Ishikawa (cell line): ENCODE measurements around the gene USP49.

Source experiments
- CEBPB ChIP-seq: IDR thresholded peaks from 2 replicates; pipeline ENCODE4 v1.6.1; 2012
- CREB1 ChIP-seq: IDR thresholded peaks from 2 replicates; pipeline ENCODE4 v1.6.1; 2012; ENCODE audit warnings: low read depth
- EGR1 ChIP-seq: IDR thresholded peaks from 2 replicates; pipeline ENCODE4 v1.6.1; 2012
- EP300 ChIP-seq: IDR thresholded peaks from 2 replicates; pipeline ENCODE4 v1.6.1; 2012; ENCODE audit warnings: borderline replicate concordance
- FOXM1 ChIP-seq: IDR thresholded peaks from 2 replicates; pipeline ENCODE4 v1.6.1; 2012; ENCODE audit warnings: low read depth, borderline replicate concordance
- NFIC ChIP-seq: IDR thresholded peaks from 2 replicates; pipeline ENCODE4 v1.6.1; 2012
- RAD21 ChIP-seq: IDR thresholded peaks from 2 replicates; pipeline ENCODE4 v1.6.1; 2012; ENCODE audit warnings: low read depth
- TAF1 ChIP-seq: IDR thresholded peaks from 2 replicates; pipeline ENCODE4 v1.6.1; 2012; ENCODE audit warnings: low read depth, mild to moderate bottlenecking
- TCF12 ChIP-seq: IDR thresholded peaks from 2 replicates; pipeline ENCODE4 v1.6.1; 2012; ENCODE audit warnings: low read depth
- TEAD4 ChIP-seq: IDR thresholded peaks from 2 replicates; pipeline ENCODE4 v1.6.1; 2012
- YY1 ChIP-seq: IDR thresholded peaks from 2 replicates; pipeline ENCODE4 v1.6.1; 2012; ENCODE audit warnings: low read depth
- ZBTB7A ChIP-seq: IDR thresholded peaks from 2 replicates; pipeline ENCODE4 v1.6.1; 2012; ENCODE audit warnings: low read depth
- TF ChIP-seq, protein P1 (sequence below): IDR thresholded peaks from 2 replicates; pipeline ENCODE4 v1.6.1; 2012; ENCODE audit warnings: low read depth, mild to moderate bottlenecking
- TF ChIP-seq, protein P2 (sequence below): IDR thresholded peaks from 2 replicates; pipeline ENCODE4 v1.6.1; 2012
- TF ChIP-seq, protein P3 (sequence below): IDR thresholded peaks from 2 replicates; pipeline ENCODE4 v1.6.1; 2012

Gene USP49

DNA sequence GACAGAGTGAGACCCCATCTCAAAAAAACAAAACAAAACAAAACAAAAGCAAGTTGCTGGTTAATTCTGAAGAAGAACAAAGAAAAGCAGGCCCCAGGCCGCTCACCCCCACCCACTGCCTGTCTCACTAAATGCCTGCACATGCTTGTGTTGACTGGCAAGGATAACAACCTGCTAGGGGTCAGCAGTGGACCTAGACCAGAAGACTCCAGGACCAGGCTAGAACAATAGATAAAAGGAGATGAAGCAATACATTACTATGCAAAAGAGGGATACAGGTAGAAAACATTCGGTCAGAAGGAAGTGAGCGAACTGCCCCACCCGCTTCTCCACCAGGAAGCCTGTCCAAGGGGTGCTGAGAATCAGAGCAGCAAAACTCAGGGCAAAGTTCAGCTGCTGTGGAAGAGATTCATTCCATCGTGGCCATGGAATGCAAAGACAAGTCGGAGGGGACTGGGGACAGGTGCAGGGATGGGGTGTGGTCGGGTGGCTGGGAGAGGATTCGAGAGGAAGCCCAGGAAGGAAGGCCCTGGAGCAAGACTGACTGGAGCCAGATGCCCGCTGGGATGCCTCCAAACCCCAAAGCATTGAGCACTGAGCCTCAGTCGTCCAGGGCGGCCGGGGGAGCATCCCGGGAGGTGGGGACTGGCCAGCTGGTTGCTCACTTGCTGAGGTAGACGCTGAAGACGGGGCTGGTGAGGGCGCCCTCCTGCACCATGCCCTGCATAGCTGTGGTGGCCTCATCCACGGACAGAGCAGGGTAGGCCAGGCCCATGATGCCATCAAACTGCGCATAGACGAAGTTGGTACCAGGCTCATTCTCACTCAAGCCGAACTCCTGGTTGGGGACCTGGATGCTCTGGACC is 153.3 kb downstream of the USP49 start:
- TF ChIP-seq EGR1 (no peak), FOXM1 (no peak), TAF1 (no peak), CREB1 (no peak), ZBTB7A (no peak), YY1 (no peak), TEAD4 (no peak), TCF12 (no peak), NFIC (no peak), CEBPB (no peak), EP300 (no peak), RAD21 (no peak)
- TF ChIP-seq, protein P1, sequence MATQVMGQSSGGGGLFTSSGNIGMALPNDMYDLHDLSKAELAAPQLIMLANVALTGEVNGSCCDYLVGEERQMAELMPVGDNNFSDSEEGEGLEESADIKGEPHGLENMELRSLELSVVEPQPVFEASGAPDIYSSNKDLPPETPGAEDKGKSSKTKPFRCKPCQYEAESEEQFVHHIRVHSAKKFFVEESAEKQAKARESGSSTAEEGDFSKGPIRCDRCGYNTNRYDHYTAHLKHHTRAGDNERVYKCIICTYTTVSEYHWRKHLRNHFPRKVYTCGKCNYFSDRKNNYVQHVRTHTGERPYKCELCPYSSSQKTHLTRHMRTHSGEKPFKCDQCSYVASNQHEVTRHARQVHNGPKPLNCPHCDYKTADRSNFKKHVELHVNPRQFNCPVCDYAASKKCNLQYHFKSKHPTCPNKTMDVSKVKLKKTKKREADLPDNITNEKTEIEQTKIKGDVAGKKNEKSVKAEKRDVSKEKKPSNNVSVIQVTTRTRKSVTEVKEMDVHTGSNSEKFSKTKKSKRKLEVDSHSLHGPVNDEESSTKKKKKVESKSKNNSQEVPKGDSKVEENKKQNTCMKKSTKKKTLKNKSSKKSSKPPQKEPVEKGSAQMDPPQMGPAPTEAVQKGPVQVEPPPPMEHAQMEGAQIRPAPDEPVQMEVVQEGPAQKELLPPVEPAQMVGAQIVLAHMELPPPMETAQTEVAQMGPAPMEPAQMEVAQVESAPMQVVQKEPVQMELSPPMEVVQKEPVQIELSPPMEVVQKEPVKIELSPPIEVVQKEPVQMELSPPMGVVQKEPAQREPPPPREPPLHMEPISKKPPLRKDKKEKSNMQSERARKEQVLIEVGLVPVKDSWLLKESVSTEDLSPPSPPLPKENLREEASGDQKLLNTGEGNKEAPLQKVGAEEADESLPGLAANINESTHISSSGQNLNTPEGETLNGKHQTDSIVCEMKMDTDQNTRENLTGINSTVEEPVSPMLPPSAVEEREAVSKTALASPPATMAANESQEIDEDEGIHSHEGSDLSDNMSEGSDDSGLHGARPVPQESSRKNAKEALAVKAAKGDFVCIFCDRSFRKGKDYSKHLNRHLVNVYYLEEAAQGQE: no peak
- TF ChIP-seq, protein P2, sequence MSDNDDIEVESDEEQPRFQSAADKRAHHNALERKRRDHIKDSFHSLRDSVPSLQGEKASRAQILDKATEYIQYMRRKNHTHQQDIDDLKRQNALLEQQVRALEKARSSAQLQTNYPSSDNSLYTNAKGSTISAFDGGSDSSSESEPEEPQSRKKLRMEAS: no peak
- TF ChIP-seq, protein P3, sequence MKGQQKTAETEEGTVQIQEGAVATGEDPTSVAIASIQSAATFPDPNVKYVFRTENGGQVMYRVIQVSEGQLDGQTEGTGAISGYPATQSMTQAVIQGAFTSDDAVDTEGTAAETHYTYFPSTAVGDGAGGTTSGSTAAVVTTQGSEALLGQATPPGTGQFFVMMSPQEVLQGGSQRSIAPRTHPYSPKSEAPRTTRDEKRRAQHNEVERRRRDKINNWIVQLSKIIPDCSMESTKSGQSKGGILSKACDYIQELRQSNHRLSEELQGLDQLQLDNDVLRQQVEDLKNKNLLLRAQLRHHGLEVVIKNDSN: no peak

DNA sequence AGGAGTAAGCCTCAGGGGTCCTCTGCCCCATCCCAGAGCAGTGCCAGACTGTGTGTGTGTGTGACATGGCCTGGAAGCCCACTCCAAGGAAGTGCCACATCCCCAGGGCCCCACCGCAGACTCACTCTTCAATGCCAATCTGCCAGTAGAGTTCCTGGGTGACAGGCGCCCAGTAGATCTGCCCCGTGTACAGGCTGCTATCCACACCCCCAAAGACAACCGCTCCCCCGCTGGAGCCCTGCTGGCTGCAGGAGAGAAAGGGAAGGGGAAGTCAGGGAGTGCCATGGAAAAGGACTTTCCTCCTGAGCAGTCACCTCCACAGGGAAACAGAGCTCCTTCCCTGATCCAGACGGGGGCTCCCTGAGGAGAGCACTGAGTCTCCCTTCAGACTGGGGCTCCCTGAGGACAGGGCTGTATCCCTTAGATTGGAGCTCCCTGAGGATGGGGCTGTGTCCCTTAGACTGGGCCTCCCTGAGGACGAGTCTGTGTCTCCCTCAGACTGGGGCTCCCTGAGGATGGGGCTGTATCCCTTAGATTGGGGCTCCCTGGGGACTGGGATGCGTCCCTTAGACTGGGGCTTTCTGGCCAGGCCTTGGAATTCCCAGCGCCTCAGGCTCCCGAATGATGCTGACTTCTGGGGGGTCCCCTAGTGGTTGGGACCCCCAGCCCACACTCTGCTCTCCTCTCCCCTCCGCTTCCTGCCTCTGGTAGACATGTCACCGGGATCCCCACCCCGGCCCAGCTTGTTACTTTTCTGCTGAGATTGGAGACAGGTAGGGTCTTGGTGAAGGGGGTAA is 154.6 kb downstream of the USP49 start:
- no peak for TF ChIP-seq TAF1
